NB4 (cell line): ENCODE data around the gene IRF3.

Source experiments
- POLR2A ChIP-seq: IDR thresholded peaks from 2 replicates; pipeline ENCODE4 v1.6.1; 2011; ENCODE audit warnings: mild to moderate bottlenecking; ENCODE audit not compliant: insufficient read length; ENCODE audit errors: extremely low read depth
- TF ChIP-seq, protein P1 (sequence below): IDR thresholded peaks from one replicate; pipeline ENCODE4 v1.5.1; 2012; ENCODE audit warnings: low read depth, low read length

DNA sequence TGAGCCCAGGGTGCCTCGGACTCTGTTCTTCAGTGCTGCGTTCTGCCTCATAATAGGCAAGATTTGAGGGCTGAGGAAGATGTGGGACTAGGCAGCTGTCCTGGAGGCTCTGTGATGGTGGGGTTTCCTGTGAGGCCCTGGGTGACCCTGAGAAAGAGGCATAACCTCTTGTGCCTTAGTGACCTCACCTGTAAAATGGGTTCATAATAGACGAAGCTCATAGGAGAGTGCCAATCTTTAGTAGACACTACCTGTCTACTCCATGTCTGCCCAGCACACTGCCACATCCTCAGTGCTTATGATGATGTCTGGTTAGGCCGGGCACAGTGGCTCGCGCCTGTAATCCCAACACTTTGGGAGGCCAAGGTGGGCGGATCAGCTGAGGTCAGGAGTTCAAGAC, 49.1 kb downstream of the IRF3 start:
- no peak for TF ChIP-seq POLR2A
- TF ChIP-seq, protein P1, sequence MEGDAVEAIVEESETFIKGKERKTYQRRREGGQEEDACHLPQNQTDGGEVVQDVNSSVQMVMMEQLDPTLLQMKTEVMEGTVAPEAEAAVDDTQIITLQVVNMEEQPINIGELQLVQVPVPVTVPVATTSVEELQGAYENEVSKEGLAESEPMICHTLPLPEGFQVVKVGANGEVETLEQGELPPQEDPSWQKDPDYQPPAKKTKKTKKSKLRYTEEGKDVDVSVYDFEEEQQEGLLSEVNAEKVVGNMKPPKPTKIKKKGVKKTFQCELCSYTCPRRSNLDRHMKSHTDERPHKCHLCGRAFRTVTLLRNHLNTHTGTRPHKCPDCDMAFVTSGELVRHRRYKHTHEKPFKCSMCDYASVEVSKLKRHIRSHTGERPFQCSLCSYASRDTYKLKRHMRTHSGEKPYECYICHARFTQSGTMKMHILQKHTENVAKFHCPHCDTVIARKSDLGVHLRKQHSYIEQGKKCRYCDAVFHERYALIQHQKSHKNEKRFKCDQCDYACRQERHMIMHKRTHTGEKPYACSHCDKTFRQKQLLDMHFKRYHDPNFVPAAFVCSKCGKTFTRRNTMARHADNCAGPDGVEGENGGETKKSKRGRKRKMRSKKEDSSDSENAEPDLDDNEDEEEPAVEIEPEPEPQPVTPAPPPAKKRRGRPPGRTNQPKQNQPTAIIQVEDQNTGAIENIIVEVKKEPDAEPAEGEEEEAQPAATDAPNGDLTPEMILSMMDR = no peak
